ENCODE results near the gene COX4I1.

COX4I1 gene

GRCh38 chr16:85753559-85753958, 45.9 kb upstream of the COX4I1 start:
- TF ChIP-seq FOXP2 (optimal IDR thresholded peaks at IDR 0.05; ENCODE audit: control extremely low read depth, extremely low read length, insufficient read depth) (no peak), EZH2 (IDR thresholded peaks at IDR 0.05) (no peak), POLR2AphosphoS5 (IDR thresholded peaks at IDR 0.05; ENCODE audit: borderline replicate concordance, low read depth, low read length) (no peak)
- H3K4me3 ChIP-seq, result no peak overlapping the region
- H3K9me3 ChIP-seq (ENCODE audit: low read depth, low read length), result no peaks in the 10 kb centered on the region
- no peaks in the 10 kb centered on the region for H3K36me3 ChIP-seq (ENCODE audit: insufficient read depth, low read length)
- DNase-seq (ENCODE audit: low read depth, low spot score), result no peak
- H3K27ac ChIP-seq, result no peak overlapping the region
- H3K9ac ChIP-seq (ENCODE audit: insufficient read length), result no peak overlapping the region

DNA sequence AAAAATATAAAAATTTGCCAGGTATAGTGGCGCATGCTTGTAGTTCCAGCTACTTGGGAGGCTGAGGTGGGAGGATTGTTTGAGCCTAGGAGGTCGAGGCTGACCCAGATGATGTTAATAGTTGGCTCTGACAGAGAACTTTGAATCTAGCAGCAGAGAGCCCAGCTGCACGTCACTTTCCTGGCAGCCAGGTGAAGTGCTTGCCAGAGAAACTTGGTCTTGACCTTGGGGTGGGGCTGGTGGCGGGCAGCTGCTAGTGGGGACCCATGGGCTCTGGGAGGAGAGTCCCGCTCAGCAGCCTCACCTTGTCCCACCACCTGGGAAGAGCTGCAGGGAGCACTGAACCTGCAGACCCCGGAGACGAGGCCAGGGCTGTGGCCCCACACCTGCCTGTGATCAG, 45.5 kb upstream of the COX4I1 start:
- TF ChIP-seq POLR2AphosphoS5 (IDR thresholded peaks at IDR 0.05; ENCODE audit: borderline replicate concordance, low read depth, low read length) (no peak), FOXP2 (optimal IDR thresholded peaks at IDR 0.05; ENCODE audit: control extremely low read depth, extremely low read length, insufficient read depth) (no peak)
- Histone ChIP-seq H3K4me3 (0 out of 2 replicates have a peak overlapping the region, but pooled peaks have one; percentile 25), H3K36me3 (ENCODE audit: insufficient read depth, low read length) (no peaks in the 10 kb centered on the region), H3K9me3 (ENCODE audit: low read depth, low read length) (no peaks in the 10 kb centered on the region), H3K9ac (ENCODE audit: insufficient read length) (no peak overlapping the region), H3K27ac (no peak overlapping the region)
- no peak for DNase-seq (ENCODE audit: low read depth, low spot score)

DNA sequence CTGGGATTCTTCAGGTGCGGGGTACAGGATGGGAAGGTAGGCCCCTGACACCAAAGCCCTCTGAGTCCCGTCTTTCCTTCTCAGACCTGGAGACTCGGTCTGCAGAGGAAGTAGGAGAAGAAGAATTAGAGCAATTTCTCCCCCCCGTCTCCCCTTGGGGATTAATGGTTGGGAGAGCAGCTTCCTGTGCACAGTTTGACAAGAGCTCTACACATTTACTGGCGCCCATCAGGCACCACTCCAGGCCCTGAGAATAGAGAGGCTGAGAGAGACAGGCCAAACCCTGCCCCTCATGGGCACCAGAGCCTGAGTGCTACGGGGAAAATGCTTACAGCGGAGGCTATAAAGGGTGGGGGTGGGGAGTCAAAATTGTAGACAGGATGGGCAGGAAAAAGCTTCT, 45.1 kb upstream of the COX4I1 start:
- no peaks in the 10 kb centered on the region for H3K36me3 ChIP-seq (ENCODE audit: insufficient read depth, low read length)
- H3K9ac ChIP-seq (ENCODE audit: insufficient read length), result no peak overlapping the region
- peak; percentile 47 for DNase-seq (ENCODE audit: low read depth, low spot score)
- TF ChIP-seq FOXP2 (optimal IDR thresholded peaks at IDR 0.05; ENCODE audit: control extremely low read depth, extremely low read length, insufficient read depth) (no peak), EZH2 (IDR thresholded peaks at IDR 0.05) (no peak), POLR2AphosphoS5 (IDR thresholded peaks at IDR 0.05; ENCODE audit: borderline replicate concordance, low read depth, low read length) (no peak)
- H3K27ac ChIP-seq, result no peak overlapping the region
- peak overlapping the region; percentile 25; the same call in 1 of the 2 replicates for H3K4me3 ChIP-seq
- H3K9me3 ChIP-seq (ENCODE audit: low read depth, low read length), result no peaks in the 10 kb centered on the region

GRCh38 chr16:85755929-85756768, 43.3 kb upstream of the COX4I1 start:
- Histone ChIP-seq H3K9ac (ENCODE audit: insufficient read length) (no peak overlapping the region), H3K27ac (no peak overlapping the region), H3K36me3 (ENCODE audit: insufficient read depth, low read length) (no peaks in the 10 kb centered on the region), H3K9me3 (ENCODE audit: low read depth, low read length) (no peaks in the 10 kb centered on the region), H3K4me3 (no peak overlapping the region)
- DNase-seq (ENCODE audit: low read depth, low spot score), result no peak
- TF ChIP-seq FOXP2 (optimal IDR thresholded peaks at IDR 0.05; ENCODE audit: control extremely low read depth, extremely low read length, insufficient read depth) (no peak), POLR2AphosphoS5 (IDR thresholded peaks at IDR 0.05; ENCODE audit: borderline replicate concordance, low read depth, low read length) (no peak), EZH2 (IDR thresholded peaks at IDR 0.05) (no peak)

DNA sequence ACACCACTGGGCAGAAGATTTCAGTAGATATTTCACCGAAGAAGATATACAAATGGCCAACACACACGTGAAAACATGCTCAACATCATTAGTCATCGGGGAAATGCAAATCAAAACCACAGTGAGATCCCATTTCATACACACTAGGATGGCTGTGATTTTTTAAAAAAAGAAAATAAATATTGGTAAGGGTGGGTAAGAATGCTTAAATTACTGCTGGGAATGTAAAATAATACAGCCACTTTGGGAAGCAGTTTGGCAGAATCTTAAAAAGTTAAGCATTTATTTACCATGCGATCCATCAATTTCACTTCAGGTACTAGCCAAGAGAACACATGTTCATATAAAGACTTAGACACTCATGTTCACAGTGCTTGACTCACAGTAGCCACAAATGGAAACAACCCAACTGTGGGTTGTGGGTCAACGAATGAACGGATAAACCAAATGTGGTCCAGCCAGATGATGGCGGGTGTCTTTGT, 42.1 kb upstream of the COX4I1 start:
- no peaks in the 10 kb centered on the region for H3K9me3 ChIP-seq (ENCODE audit: low read depth, low read length)
- TF ChIP-seq EZH2 (IDR thresholded peaks at IDR 0.05) (no peak), POLR2AphosphoS5 (IDR thresholded peaks at IDR 0.05; ENCODE audit: borderline replicate concordance, low read depth, low read length) (no peak), FOXP2 (optimal IDR thresholded peaks at IDR 0.05; ENCODE audit: control extremely low read depth, extremely low read length, insufficient read depth) (no peak)
- no peak overlapping the region for H3K4me3 ChIP-seq

GRCh38 chr16:85759136-85759535, 40.4 kb upstream of the COX4I1 start:
- no peak overlapping the region for H3K27ac ChIP-seq
- no peak for TF ChIP-seq FOXP2 (optimal IDR thresholded peaks at IDR 0.05; ENCODE audit: control extremely low read depth, extremely low read length, insufficient read depth)
- no peaks in the 10 kb centered on the region for H3K36me3 ChIP-seq (ENCODE audit: insufficient read depth, low read length)
- H3K9ac ChIP-seq (ENCODE audit: insufficient read length), result no peak overlapping the region
- no peaks in the 10 kb centered on the region for H3K9me3 ChIP-seq (ENCODE audit: low read depth, low read length)
- no peak overlapping the region for H3K4me3 ChIP-seq
- no peak for DNase-seq (ENCODE audit: low read depth, low spot score)

More for the DNA sequence above, 42.1 kb upstream of the COX4I1 start:
- no peak overlapping the region for H3K9ac ChIP-seq (ENCODE audit: insufficient read length)
- no peaks in the 10 kb centered on the region for H3K36me3 ChIP-seq (ENCODE audit: insufficient read depth, low read length)
- no peak overlapping the region for H3K27ac ChIP-seq
- no peak for DNase-seq (ENCODE audit: low read depth, low spot score)

- H3K4me3 ChIP-seq, result no peak overlapping the region
- H3K27ac ChIP-seq, result no peak overlapping the region
- DNase-seq (ENCODE audit: low read depth, low spot score), result no peak
- no peaks in the 10 kb centered on the region for H3K9me3 ChIP-seq (ENCODE audit: low read depth, low read length)
- TF ChIP-seq POLR2AphosphoS5 (IDR thresholded peaks at IDR 0.05; ENCODE audit: borderline replicate concordance, low read depth, low read length) (no peak), FOXP2 (optimal IDR thresholded peaks at IDR 0.05; ENCODE audit: control extremely low read depth, extremely low read length, insufficient read depth) (no peak), EZH2 (IDR thresholded peaks at IDR 0.05) (no peak)
- no peaks in the 10 kb centered on the region for H3K36me3 ChIP-seq (ENCODE audit: insufficient read depth, low read length)
- H3K9ac ChIP-seq (ENCODE audit: insufficient read length), result no peak overlapping the region
Measured at GRCh38 chr16:85759631-85760419, 39.7 kb upstream of the COX4I1 start.

DNA sequence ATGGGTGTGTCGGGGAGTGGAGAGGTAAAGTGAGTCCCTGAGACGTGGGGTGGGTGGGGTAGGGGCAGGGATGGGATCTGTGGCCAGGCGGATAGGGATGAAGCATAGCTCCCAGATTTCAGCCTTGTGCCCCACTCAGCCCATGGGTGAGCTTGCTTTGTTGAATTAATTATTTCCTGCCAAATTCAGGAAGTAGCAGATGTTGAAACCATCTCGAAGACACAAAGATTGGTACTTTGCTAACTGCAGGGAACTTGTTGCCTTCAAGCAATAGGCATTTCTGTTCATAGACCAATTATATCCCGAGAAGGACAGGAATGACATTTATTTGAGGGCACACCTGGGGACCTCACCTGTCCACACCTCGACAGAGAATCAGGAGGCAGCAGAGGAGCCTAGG, 37.6 kb upstream of the COX4I1 start:
- H3K4me3 ChIP-seq, result no peak overlapping the region
- no peak overlapping the region for H3K9ac ChIP-seq (ENCODE audit: insufficient read length)
- H3K9me3 ChIP-seq (ENCODE audit: low read depth, low read length), result no peaks in the 10 kb centered on the region
- TF ChIP-seq POLR2AphosphoS5 (IDR thresholded peaks at IDR 0.05; ENCODE audit: borderline replicate concordance, low read depth, low read length), result no peak
- no peak for DNase-seq (ENCODE audit: low read depth, low spot score)
- no peak overlapping the region for H3K27ac ChIP-seq
- H3K36me3 ChIP-seq (ENCODE audit: insufficient read depth, low read length), result no peaks in the 10 kb centered on the region

Data from SK-N-MC (cell line).